Measurements from ENCODE around the gene UBAC2. TPM values are rescaled to one million over a fixed set of nuclear protein-coding genes. Genes with fewer than 3 reads are reported as not detected.

UBAC2 gene
- total RNA-seq, 1 donor from 2014 or later = 64.3 TPM

- H3K9me3 Mint-ChIP-seq = no peaks in the 10 kb centered on the region
- no peak overlapping the region for H3K27ac Mint-ChIP-seq
- H3K4me3 Mint-ChIP-seq = no peak overlapping the region
- H3K4me1 Mint-ChIP-seq = no peaks in the 10 kb centered on the region
- TF ChIP-seq CTCF (IDR thresholded peaks at IDR 0.05; ENCODE audit: unreplicated experiment) = no peak
- H3K36me3 Mint-ChIP-seq = peaks cover 26% of the 10 kb centered on the region
- DNase-seq (ENCODE audit: low spot score in 2 of 2, unreplicated experiment in 2 of 2) = no peak
- H3K27me3 Mint-ChIP-seq (ENCODE audit: low read depth) = no peaks in the 10 kb centered on the region
Measured at GRCh38 chr13:99377641-99378040, 177.0 kb downstream of the UBAC2 start.

- H3K36me3 Mint-ChIP-seq = peaks cover 21% of the 10 kb centered on the region
- no peaks in the 10 kb centered on the region for H3K9me3 Mint-ChIP-seq
- H3K27me3 Mint-ChIP-seq (ENCODE audit: low read depth) = no peaks in the 10 kb centered on the region
- no peak for TF ChIP-seq CTCF (IDR thresholded peaks at IDR 0.05; ENCODE audit: unreplicated experiment)
- no peak for DNase-seq (ENCODE audit: low spot score in 2 of 2, unreplicated experiment in 2 of 2)
- no peak overlapping the region for H3K4me3 Mint-ChIP-seq
- H3K4me1 Mint-ChIP-seq = no peaks in the 10 kb centered on the region
- no peak overlapping the region for H3K27ac Mint-ChIP-seq
Measured at GRCh38 chr13:99378985-99379733, 178.5 kb downstream of the UBAC2 start.

GRCh38 chr13:99379856-99380801 lies 179.5 kb downstream of the UBAC2 start:
- H3K4me1 Mint-ChIP-seq = no peaks in the 10 kb centered on the region
- TF ChIP-seq CTCF (IDR thresholded peaks at IDR 0.05; ENCODE audit: unreplicated experiment) = no peak
- no peaks in the 10 kb centered on the region for H3K27me3 Mint-ChIP-seq (ENCODE audit: low read depth)
- no peak overlapping the region for H3K27ac Mint-ChIP-seq
- no peaks in the 10 kb centered on the region for H3K9me3 Mint-ChIP-seq
- no peak for DNase-seq (ENCODE audit: low spot score in 2 of 2, unreplicated experiment in 2 of 2)
- H3K36me3 Mint-ChIP-seq = peaks cover 21% of the 10 kb centered on the region
- H3K4me3 Mint-ChIP-seq = no peak overlapping the region

- no peak overlapping the region for H3K4me3 Mint-ChIP-seq
- no peak overlapping the region for H3K27ac Mint-ChIP-seq
- no peak for DNase-seq (ENCODE audit: low spot score in 2 of 2, unreplicated experiment in 2 of 2)
- H3K27me3 Mint-ChIP-seq (ENCODE audit: low read depth) = no peaks in the 10 kb centered on the region
- H3K4me1 Mint-ChIP-seq = no peaks in the 10 kb centered on the region
- no peaks in the 10 kb centered on the region for H3K9me3 Mint-ChIP-seq
- TF ChIP-seq CTCF (IDR thresholded peaks at IDR 0.05; ENCODE audit: unreplicated experiment) = no peak
- H3K36me3 Mint-ChIP-seq = peaks cover 28% of the 10 kb centered on the region
Measured at GRCh38 chr13:99380921-99381645, 180.4 kb downstream of the UBAC2 start.

- Mint-ChIP-seq H3K9me3 (no peaks in the 10 kb centered on the region), H3K36me3 (peaks cover 30% of the 10 kb centered on the region), H3K27ac (no peak overlapping the region), H3K27me3 (ENCODE audit: low read depth) (no peaks in the 10 kb centered on the region), H3K4me3 (no peak overlapping the region), H3K4me1 (no peaks in the 10 kb centered on the region)
- no peak for DNase-seq (ENCODE audit: low spot score in 2 of 2, unreplicated experiment in 2 of 2)
- TF ChIP-seq CTCF (IDR thresholded peaks at IDR 0.05; ENCODE audit: unreplicated experiment) = no peak
Measured at GRCh38 chr13:99381766-99382165, 181.1 kb downstream of the UBAC2 start.
